Chondrocyte (in vitro differentiated cells): ENCODE measurements around the gene CRHR2. TPM values are rescaled to one million over a fixed set of nuclear protein-coding genes. Genes with fewer than 3 reads are reported as not detected.

ENCODE experiments used
- DNase-seq: peaks from one replicate; pipeline ENCODE4 v3.0.0; 2021; ENCODE audit warnings: mixed read lengths, low spot score
- H3K27ac Mint-ChIP-seq: one replicate; pipeline ENCODE4 v1.8.0; 2021; ENCODE audit warnings: mild to moderate bottlenecking, moderate library complexity, mixed read lengths; ENCODE audit not compliant: unreplicated experiment
- H3K27me3 Mint-ChIP-seq: 2 replicates; pipeline ENCODE4 v1.8.0; 2021; ENCODE audit warnings: low read depth, mixed read lengths
- H3K36me3 Mint-ChIP-seq: 2 replicates; pipeline ENCODE4 v1.8.0; 2021; ENCODE audit warnings: low read depth, mixed read lengths
- H3K4me1 Mint-ChIP-seq: 2 replicates; pipeline ENCODE4 v1.8.0; 2021; ENCODE audit warnings: low read depth, mild to moderate bottlenecking, mixed read lengths
- H3K4me3 Mint-ChIP-seq: one replicate; pipeline ENCODE4 v1.8.0; 2021; ENCODE audit warnings: mild to moderate bottlenecking, moderate library complexity, mixed read lengths; ENCODE audit not compliant: unreplicated experiment
- H3K9me3 Mint-ChIP-seq: 2 replicates; pipeline ENCODE4 v1.8.0; 2021; ENCODE audit warnings: low read depth, mixed read lengths
- total RNA-seq: library from RNA; stranded (reverse); gene quantifications from 3 replicates; pipeline ENCODE4 v1.2.1, GENCODE V29; 2021
- TF ChIP-seq, protein P1 (sequence below): fragments of 200-600 bp; sonication (generic); IDR thresholded peaks from 2 replicates; pipeline ENCODE4 v1.5.0; 2021; ENCODE audit warnings: antibody characterized with exemption, mild to moderate bottlenecking, moderate library complexity

CRHR2 gene
- total RNA-seq, 1 donor from 2014 or later = not detected

DNA sequence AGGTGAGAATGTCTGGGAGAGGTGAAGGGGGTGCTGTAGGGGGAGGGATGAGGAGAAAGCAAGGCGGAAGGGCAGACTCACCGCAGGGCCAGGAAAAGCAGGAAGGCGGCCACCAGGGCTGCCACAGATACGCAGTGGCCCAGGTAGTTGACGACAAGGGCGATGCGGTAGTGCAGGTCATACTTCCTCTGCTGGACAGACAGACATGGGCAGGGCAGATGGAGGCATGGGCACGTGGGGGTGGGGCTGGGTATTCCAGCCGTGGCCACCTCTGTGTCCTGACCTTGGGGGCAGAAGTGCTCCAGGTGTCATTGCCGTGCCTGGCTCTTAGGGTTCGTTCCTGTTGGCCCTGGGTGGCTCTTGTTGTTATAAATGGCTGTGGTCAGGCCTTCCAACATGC lies 16.8 kb downstream of the CRHR2 start:
- no peak overlapping the region for H3K27ac Mint-ChIP-seq
- DNase-seq = peak; percentile 82
- H3K36me3 Mint-ChIP-seq = no peaks in the 10 kb centered on the region
- TF ChIP-seq, protein P1, sequence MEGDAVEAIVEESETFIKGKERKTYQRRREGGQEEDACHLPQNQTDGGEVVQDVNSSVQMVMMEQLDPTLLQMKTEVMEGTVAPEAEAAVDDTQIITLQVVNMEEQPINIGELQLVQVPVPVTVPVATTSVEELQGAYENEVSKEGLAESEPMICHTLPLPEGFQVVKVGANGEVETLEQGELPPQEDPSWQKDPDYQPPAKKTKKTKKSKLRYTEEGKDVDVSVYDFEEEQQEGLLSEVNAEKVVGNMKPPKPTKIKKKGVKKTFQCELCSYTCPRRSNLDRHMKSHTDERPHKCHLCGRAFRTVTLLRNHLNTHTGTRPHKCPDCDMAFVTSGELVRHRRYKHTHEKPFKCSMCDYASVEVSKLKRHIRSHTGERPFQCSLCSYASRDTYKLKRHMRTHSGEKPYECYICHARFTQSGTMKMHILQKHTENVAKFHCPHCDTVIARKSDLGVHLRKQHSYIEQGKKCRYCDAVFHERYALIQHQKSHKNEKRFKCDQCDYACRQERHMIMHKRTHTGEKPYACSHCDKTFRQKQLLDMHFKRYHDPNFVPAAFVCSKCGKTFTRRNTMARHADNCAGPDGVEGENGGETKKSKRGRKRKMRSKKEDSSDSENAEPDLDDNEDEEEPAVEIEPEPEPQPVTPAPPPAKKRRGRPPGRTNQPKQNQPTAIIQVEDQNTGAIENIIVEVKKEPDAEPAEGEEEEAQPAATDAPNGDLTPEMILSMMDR = no peak
- no peaks in the 10 kb centered on the region for H3K4me1 Mint-ChIP-seq
- H3K27me3 Mint-ChIP-seq = peaks cover 42% of the 10 kb centered on the region
- H3K4me3 Mint-ChIP-seq = no peak overlapping the region
- H3K9me3 Mint-ChIP-seq = no peaks in the 10 kb centered on the region

DNA sequence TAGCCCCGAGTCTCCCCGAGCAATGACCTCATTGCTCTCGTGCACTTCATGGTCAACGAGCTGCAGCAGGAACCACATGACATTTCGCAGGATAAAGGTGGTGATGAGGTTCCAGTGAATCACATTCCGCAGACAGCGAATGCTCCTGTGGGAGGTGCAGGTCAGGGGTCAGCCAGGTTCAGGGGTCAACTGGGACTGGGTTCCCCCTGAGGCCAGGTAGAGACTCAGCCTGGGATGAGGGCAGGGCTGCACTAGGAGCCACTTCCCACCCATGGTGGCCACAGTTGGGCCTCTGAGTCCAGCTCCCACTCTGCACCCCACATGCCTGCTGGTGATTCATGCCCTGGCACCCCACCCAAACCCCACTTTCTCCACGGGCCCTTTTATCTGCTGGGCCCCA lies 17.2 kb downstream of the CRHR2 start:
- H3K27me3 Mint-ChIP-seq = peaks cover 40% of the 10 kb centered on the region
- DNase-seq = peak; percentile 64
- no peaks in the 10 kb centered on the region for H3K9me3 Mint-ChIP-seq
- no peaks in the 10 kb centered on the region for H3K36me3 Mint-ChIP-seq
- H3K4me3 Mint-ChIP-seq = no peak overlapping the region
- no peak overlapping the region for H3K27ac Mint-ChIP-seq
- TF ChIP-seq, protein P1 = no peak
- H3K4me1 Mint-ChIP-seq = no peaks in the 10 kb centered on the region

DNA sequence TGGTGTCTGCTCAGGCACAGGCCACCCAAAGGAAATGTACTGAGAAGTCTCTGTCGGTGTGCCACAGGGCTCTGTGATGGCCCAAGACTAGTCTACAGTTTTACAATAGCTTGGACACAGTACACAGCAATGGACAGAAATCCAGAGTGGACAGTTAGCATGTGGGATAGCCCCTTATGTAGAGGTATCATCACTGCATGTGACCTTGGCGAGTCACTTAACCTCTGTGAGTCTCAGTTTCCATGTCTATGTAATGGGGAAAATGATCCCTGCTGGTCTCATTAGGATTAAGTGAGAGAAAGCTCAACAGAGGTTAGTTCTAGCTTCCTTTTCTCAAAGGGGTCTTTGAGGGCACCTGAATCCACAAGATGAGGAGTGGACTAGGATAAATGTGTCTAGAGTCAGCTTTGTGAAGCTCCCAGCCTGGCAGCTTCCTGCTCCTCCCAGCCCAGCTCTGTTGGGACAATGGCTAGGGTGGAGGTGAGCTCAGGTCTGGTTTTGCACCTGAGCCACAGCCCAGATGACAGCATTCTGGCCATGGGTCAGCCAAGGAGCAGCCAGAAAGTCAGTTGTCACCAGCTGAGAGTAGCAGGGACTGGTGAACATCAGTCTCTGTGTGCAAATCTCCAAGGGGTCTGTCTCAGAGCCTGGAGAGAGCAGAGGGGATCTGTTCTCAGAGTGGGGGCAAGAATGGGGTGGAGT lies 17.9 kb downstream of the CRHR2 start:
- DNase-seq = no peak
- no peak overlapping the region for H3K27ac Mint-ChIP-seq
- no peaks in the 10 kb centered on the region for H3K36me3 Mint-ChIP-seq
- peaks cover 33% of the 10 kb centered on the region for H3K27me3 Mint-ChIP-seq
- TF ChIP-seq, protein P1 = no peak
- peaks cover 2% of the 10 kb centered on the region for H3K4me1 Mint-ChIP-seq
- H3K9me3 Mint-ChIP-seq = no peaks in the 10 kb centered on the region
- H3K4me3 Mint-ChIP-seq = no peak overlapping the region

DNA sequence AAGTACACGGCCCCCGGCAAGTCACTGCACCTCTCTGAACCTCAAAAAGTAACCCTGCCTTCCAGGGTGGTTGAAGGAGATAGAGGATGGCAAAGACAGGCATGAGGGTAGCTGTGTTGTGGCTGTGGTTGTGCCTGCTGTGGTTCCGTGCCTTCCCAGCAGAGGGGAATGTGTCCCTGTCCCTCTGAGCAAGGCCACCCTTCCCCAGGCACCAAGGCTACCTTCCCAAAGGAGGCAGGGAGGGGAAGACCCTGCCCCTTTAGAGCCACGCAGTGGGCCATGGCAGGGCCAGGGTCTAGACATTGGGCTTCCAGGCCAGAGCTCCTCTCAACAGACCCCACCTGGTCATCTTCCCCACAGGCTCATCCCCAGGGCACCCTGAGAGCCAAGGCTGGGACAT lies 18.8 kb downstream of the CRHR2 start:
- Mint-ChIP-seq H3K4me3 (no peak overlapping the region), H3K27ac (no peak overlapping the region), H3K36me3 (peaks cover 1% of the 10 kb centered on the region), H3K4me1 (peaks cover 3% of the 10 kb centered on the region), H3K27me3 (peaks cover 28% of the 10 kb centered on the region), H3K9me3 (no peaks in the 10 kb centered on the region)
- peak; percentile 43 for DNase-seq
- TF ChIP-seq, protein P1 = no peak

DNA sequence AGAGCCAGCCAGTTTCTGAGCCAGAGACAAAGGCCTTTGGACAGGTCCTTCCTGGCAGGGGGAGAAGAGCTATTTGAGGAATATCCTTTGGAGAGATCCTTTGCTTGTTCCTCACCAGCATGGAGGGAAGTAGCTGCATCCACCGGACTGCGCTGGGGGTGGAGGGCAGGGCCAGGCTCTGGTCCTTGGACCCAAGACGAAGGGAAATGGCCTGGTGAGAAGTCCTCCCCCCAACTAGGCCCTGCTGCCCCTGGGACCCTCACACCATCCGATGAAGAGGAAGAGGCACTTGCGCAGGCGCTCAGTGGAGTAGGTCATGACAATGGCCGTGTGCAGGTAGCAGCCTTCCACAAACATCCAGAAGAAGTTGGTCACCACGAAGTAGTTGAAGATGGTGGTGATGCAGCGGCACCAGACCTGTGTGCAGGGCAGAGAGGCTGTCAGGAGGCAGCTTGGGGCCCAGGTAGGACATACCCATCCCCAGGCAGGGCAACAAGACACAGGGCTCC lies 19.8 kb downstream of the CRHR2 start:
- H3K9me3 Mint-ChIP-seq = no peaks in the 10 kb centered on the region
- H3K4me1 Mint-ChIP-seq = peaks cover 3% of the 10 kb centered on the region
- no peak overlapping the region for H3K4me3 Mint-ChIP-seq
- peaks cover 27% of the 10 kb centered on the region for H3K27me3 Mint-ChIP-seq
- peak; percentile 73 for DNase-seq
- peaks cover 4% of the 10 kb centered on the region for H3K36me3 Mint-ChIP-seq
- H3K27ac Mint-ChIP-seq = no peak overlapping the region
- TF ChIP-seq, protein P1 = no peak
